WTC11 (cell line): ENCODE data around the gene CNTNAP2.

ENCODE experiments used
- CTCF ChIP-seq: fragments of 200-600 bp; IDR thresholded peaks from 2 replicates; pipeline ENCODE4 v1.8.0; 2022; ENCODE audit warnings: antibody characterized with exemption
- ESRRA ChIP-seq: sonication (generic); formaldehyde crosslinking; IDR thresholded peaks from 2 replicates; pipeline ENCODE4 v1.8.1; 2022; ENCODE audit warnings: mild to moderate bottlenecking, missing genetic modification reagents, borderline replicate concordance
- SMAD4 ChIP-seq: sonication (generic); formaldehyde crosslinking; IDR thresholded peaks from 2 replicates; pipeline ENCODE4 v1.8.0; 2022; ENCODE audit warnings: mild to moderate bottlenecking, missing genetic modification reagents
- TF ChIP-seq, protein P1 (sequence below): sonication (generic); formaldehyde crosslinking; IDR thresholded peaks from 2 replicates; pipeline ENCODE4 v1.8.1; 2022; ENCODE audit warnings: missing genetic modification reagents, borderline replicate concordance
- TF ChIP-seq, protein P2 (sequence below): sonication (generic); formaldehyde crosslinking; IDR thresholded peaks from 2 replicates; pipeline ENCODE4 v1.8.1; 2023; ENCODE audit warnings: mild to moderate bottlenecking, missing genetic modification reagents

GRCh38 chr7:147859033-147859432 lies 1742.4 kb downstream of the CNTNAP2 start:
- TF ChIP-seq, protein P1, sequence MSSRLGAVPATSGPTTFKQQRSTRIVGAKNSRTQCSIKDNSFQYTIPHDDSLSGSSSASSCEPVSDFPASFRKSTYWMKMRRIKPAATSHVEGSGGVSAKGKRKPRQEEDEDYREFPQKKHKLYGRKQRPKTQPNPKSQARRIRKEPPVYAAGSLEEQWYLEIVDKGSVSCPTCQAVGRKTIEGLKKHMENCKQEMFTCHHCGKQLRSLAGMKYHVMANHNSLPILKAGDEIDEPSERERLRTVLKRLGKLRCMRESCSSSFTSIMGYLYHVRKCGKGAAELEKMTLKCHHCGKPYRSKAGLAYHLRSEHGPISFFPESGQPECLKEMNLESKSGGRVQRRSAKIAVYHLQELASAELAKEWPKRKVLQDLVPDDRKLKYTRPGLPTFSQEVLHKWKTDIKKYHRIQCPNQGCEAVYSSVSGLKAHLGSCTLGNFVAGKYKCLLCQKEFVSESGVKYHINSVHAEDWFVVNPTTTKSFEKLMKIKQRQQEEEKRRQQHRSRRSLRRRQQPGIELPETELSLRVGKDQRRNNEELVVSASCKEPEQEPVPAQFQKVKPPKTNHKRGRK (CRISPR knock-in tag): no peak
- TF ChIP-seq SMAD4 (no peak), ESRRA (CRISPR knock-in tag) (no peak), CTCF (no peak)
- TF ChIP-seq, protein P2, sequence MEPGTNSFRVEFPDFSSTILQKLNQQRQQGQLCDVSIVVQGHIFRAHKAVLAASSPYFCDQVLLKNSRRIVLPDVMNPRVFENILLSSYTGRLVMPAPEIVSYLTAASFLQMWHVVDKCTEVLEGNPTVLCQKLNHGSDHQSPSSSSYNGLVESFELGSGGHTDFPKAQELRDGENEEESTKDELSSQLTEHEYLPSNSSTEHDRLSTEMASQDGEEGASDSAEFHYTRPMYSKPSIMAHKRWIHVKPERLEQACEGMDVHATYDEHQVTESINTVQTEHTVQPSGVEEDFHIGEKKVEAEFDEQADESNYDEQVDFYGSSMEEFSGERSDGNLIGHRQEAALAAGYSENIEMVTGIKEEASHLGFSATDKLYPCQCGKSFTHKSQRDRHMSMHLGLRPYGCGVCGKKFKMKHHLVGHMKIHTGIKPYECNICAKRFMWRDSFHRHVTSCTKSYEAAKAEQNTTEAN (CRISPR knock-in tag): no peak
